Fibroblast of lung (primary cell): ENCODE data around the gene PLS3. TPM values are rescaled to one million over a fixed set of nuclear protein-coding genes. Genes with fewer than 3 reads are reported as not detected.

Source experiments
- DNase-seq, 2 donors: peaks; one replicate each; pipeline versions ENCODE4 v3.0.0 to v3.0.0-alpha.2; 2010; ENCODE audit warnings: low read depth in 2 of 2
- H2AFZ ChIP-seq: 2 replicates; pipeline ENCODE4 v1.5.1; 2012; ENCODE audit warnings: low read length, control low read depth, inconsistent platforms
- H3K27ac ChIP-seq: 2 replicates; pipeline ENCODE4 v1.5.1; 2011; ENCODE audit warnings: low read length, control low read depth; ENCODE audit not compliant: insufficient read depth
- H3K27me3 ChIP-seq: 2 replicates; pipeline ENCODE4 v1.5.1; 2011; ENCODE audit warnings: mild to moderate bottlenecking, low read length; ENCODE audit not compliant: control insufficient read depth, insufficient read depth
- H3K36me3 ChIP-seq: 2 replicates; pipeline ENCODE4 v1.5.1; 2011; ENCODE audit warnings: low read length; ENCODE audit not compliant: control insufficient read depth, insufficient read depth
- H3K4me1 ChIP-seq: 2 replicates; pipeline ENCODE4 v1.5.1; 2011; ENCODE audit warnings: low read length; ENCODE audit not compliant: control insufficient read depth, insufficient read depth; ENCODE audit errors: extremely low read depth
- H3K4me2 ChIP-seq: 2 replicates; pipeline ENCODE4 v1.5.1; 2011; ENCODE audit warnings: low read length, control low read depth; ENCODE audit not compliant: insufficient read depth; ENCODE audit errors: extremely low read depth
- H3K4me3 ChIP-seq, 4 experiments: fragments of 200-600 bp in 1 of 4; sonication (generic) in 1 of 4; replicated peaks in 1 of 4; 2 replicates each; pipeline ENCODE4 v1.5.1; 2011 to 2016; ENCODE audit warnings: low read length in 4 of 4, low read depth in 3 of 4, mild to moderate bottlenecking in 3 of 4, control low read depth in 2 of 4, inconsistent platforms in 1 of 4, mixed read lengths in 1 of 4; ENCODE audit not compliant: insufficient read depth in 1 of 4; ENCODE audit errors: control extremely low read depth in 1 of 4
- H3K79me2 ChIP-seq: 2 replicates; pipeline ENCODE4 v1.5.1; 2012; ENCODE audit warnings: mild to moderate bottlenecking, low read length, inconsistent platforms; ENCODE audit not compliant: control insufficient read depth, insufficient read depth
- H3K9ac ChIP-seq: 2 replicates; pipeline ENCODE4 v1.5.1; 2011; ENCODE audit warnings: mild to moderate bottlenecking, low read length, control low read depth; ENCODE audit not compliant: insufficient read depth
- H3K9me3 ChIP-seq: 2 replicates; pipeline ENCODE4 v1.5.1; 2012; ENCODE audit warnings: low read depth, low read length; ENCODE audit not compliant: control insufficient read depth, insufficient read depth
- H4K20me1 ChIP-seq: 2 replicates; pipeline ENCODE4 v1.5.1; 2011; ENCODE audit warnings: low read length; ENCODE audit not compliant: control insufficient read depth, insufficient read depth; ENCODE audit errors: extremely low read depth
- CTCF ChIP-seq, 2 donors: IDR thresholded peaks in 1 of 2; conservative IDR thresholded peaks in 1 of 2; 1 replicate in 1 of 2; 2 replicates in 1 of 2; pipeline ENCODE4 v1.5.1; 2011 to 2012; ENCODE audit warnings: low read length in 2 of 2, control low read depth in 1 of 2, inconsistent platforms in 1 of 2, low read depth in 1 of 2, mild to moderate bottlenecking in 1 of 2
- EZH2 ChIP-seq: IDR thresholded peaks from 2 replicates; pipeline ENCODE4 v1.5.1; 2012; ENCODE audit warnings: low read length, control low read depth, mild to moderate bottlenecking; ENCODE audit errors: missing control alignments
- polyA plus RNA-seq, 2 donors: library from polyadenylated mRNA; depleted of rRNA in 1 of 2; stranded (reverse) in 1 of 2; unstranded in 1 of 2; fragments of >200 nt; gene quantifications; 2 replicates each; pipeline ENCODE4 v1.2.1, GENCODE V29; 2011 to 2012; ENCODE audit warnings: missing spikeins in 1 of 2
- total RNA-seq: library from RNA; depleted of rRNA; stranded (reverse); fragments of >200 nt; gene quantifications from 2 replicates; pipeline ENCODE4 v1.2.1, GENCODE V29; 2014

Gene PLS3
- total and polyA plus RNA-seq, 2 donors (not counting 1 experiment from before 2014, with no cell fraction given): 223 to 262 TPM

GRCh38 chrX:115603534-115604074, 42.6 kb downstream of the PLS3 start:
- no peaks in the 10 kb centered on the region for H4K20me1 ChIP-seq
- no peak overlapping the region for H3K4me2 ChIP-seq
- no peak overlapping the region for H3K4me3 ChIP-seq
- no peak for TF ChIP-seq EZH2
- TF ChIP-seq CTCF (conservative IDR thresholded peaks at IDR 0.05 in 1 of 2, IDR thresholded peaks at IDR 0.05 in 1 of 2; ENCODE audit: low read depth in 1 of 2, low read length in 2 of 2): no peak
- H3K9ac ChIP-seq: no peak overlapping the region
- H3K9me3 ChIP-seq: no peaks in the 10 kb centered on the region
- H3K27me3 ChIP-seq: no peaks in the 10 kb centered on the region
- H3K79me2 ChIP-seq: peaks cover 42% of the 10 kb centered on the region
- H3K27ac ChIP-seq: no peak overlapping the region
- DNase-seq: no peak
- H3K4me1 ChIP-seq: no peaks in the 10 kb centered on the region
- H2AFZ ChIP-seq: no peak overlapping the region
- no peaks in the 10 kb centered on the region for H3K36me3 ChIP-seq

- H3K27me3 ChIP-seq: no peaks in the 10 kb centered on the region
- H3K4me1 ChIP-seq: no peaks in the 10 kb centered on the region
- H3K79me2 ChIP-seq: peaks cover 34% of the 10 kb centered on the region
- no peak overlapping the region for H3K9ac ChIP-seq
- no peak overlapping the region for H3K4me3 ChIP-seq
- DNase-seq: no peak
- no peak overlapping the region for H3K27ac ChIP-seq
- no peaks in the 10 kb centered on the region for H4K20me1 ChIP-seq
- TF ChIP-seq CTCF (conservative IDR thresholded peaks at IDR 0.05 in 1 of 2, IDR thresholded peaks at IDR 0.05 in 1 of 2; ENCODE audit: low read depth in 1 of 2, low read length in 2 of 2) (no peak), EZH2 (no peak)
- no peaks in the 10 kb centered on the region for H3K9me3 ChIP-seq
- no peak overlapping the region for H2AFZ ChIP-seq
- no peaks in the 10 kb centered on the region for H3K36me3 ChIP-seq
- no peak overlapping the region for H3K4me2 ChIP-seq
Measured at GRCh38 chrX:115606861-115607260, 45.9 kb downstream of the PLS3 start.

- no peaks in the 10 kb centered on the region for H3K9me3 ChIP-seq
- H2AFZ ChIP-seq: no peak overlapping the region
- no peak overlapping the region for H3K9ac ChIP-seq
- H3K27ac ChIP-seq: no peak overlapping the region
- H3K4me2 ChIP-seq: no peak overlapping the region
- no peak for DNase-seq
- no peaks in the 10 kb centered on the region for H3K36me3 ChIP-seq
- TF ChIP-seq CTCF (conservative IDR thresholded peaks at IDR 0.05 in 1 of 2, IDR thresholded peaks at IDR 0.05 in 1 of 2; ENCODE audit: low read depth in 1 of 2, low read length in 2 of 2) (no peak), EZH2 (no peak)
- no peaks in the 10 kb centered on the region for H3K27me3 ChIP-seq
- no peak overlapping the region for H3K4me3 ChIP-seq
- peaks cover 21% of the 10 kb centered on the region for H3K79me2 ChIP-seq
- H4K20me1 ChIP-seq: no peaks in the 10 kb centered on the region
- no peaks in the 10 kb centered on the region for H3K4me1 ChIP-seq
Measured at GRCh38 chrX:115609621-115610020, 48.6 kb downstream of the PLS3 start.
